Caco-2 (cell line): ENCODE results near the gene FANCD2. TPM values are rescaled to one million over a fixed set of nuclear protein-coding genes. Genes with fewer than 3 reads are reported as not detected.
"Not testable (repeated sequence)": the region's sequence is repeated elsewhere in the genome, so short reads cannot be mapped to it uniquely, and the experiment has no call there.

Source experiments
- BruUV-seq: library from RNA; stranded (reverse); fragments of 400-500 nt; replicated peaks from 2 replicates; lab custom pipeline; 2021; lab: Mats Ljungman, UMichigan
- CTCF ChIA-PET: fragments of 300-600 bp; sonication (Branson Sonifier 250); formaldehyde crosslinking; loops from one replicate; lab custom pipeline; 2022; ENCODE audit warnings: antibody characterized with exemption; lab: Charles Lee
- POLR2A ChIA-PET: fragments of 300-600 bp; sonication (Branson Sonifier 250); formaldehyde crosslinking; loops from one replicate; lab custom pipeline; 2022; ENCODE audit warnings: antibody characterized with exemption; lab: Charles Lee
- DNase-seq, 2 experiments: peaks; one replicate each; pipeline versions ENCODE4 v3.0.0 to v3.0.0-alpha.2; 2020 to 2022
- H3K27me3 ChIP-seq: replicated peaks from 2 replicates; pipeline ENCODE4 v1.6.0; 2011; ENCODE audit warnings: low read length; ENCODE audit not compliant: control insufficient read depth, insufficient read depth
- H3K36me3 ChIP-seq: 2 replicates; pipeline ENCODE4 v1.5.1; 2011; ENCODE audit warnings: low read length; ENCODE audit not compliant: control insufficient read depth, insufficient read depth
- H3K4me1 ChIP-seq: fragments of 250-450 bp; sonication (Bioruptor Pico); 2 replicates; pipeline ENCODE4 v1.5.1; 2020; ENCODE audit warnings: mild to moderate bottlenecking
- H3K4me3 ChIP-seq: 2 replicates; pipeline ENCODE4 v1.5.1; 2011; ENCODE audit warnings: low read depth, mild to moderate bottlenecking, control low read depth, low read length
- H3K9me3 ChIP-seq: fragments of 250-450 bp; sonication (Bioruptor Pico); 2 replicates; pipeline ENCODE4 v1.5.1; 2020; ENCODE audit warnings: mild to moderate bottlenecking, moderate library complexity
- H3K27ac Mint-ChIP-seq: one replicate; pipeline ENCODE4 v1.8.0; 2022; ENCODE audit warnings: mixed read lengths; ENCODE audit not compliant: unreplicated experiment
- H3K27me3 Mint-ChIP-seq: one replicate; pipeline ENCODE4 v1.8.0; 2022; ENCODE audit warnings: mixed read lengths; ENCODE audit not compliant: insufficient read depth, unreplicated experiment
- H3K36me3 Mint-ChIP-seq: one replicate; pipeline ENCODE4 v1.8.0; 2022; ENCODE audit warnings: mild to moderate bottlenecking, mixed read lengths; ENCODE audit not compliant: insufficient read depth, unreplicated experiment
- H3K4me1 Mint-ChIP-seq: one replicate; pipeline ENCODE4 v1.8.0; 2022; ENCODE audit warnings: low read depth, mixed read lengths; ENCODE audit not compliant: unreplicated experiment
- H3K4me3 Mint-ChIP-seq: one replicate; pipeline ENCODE4 v1.8.0; 2022; ENCODE audit warnings: mild to moderate bottlenecking, moderate library complexity, mixed read lengths; ENCODE audit not compliant: unreplicated experiment
- H3K9me3 Mint-ChIP-seq: one replicate; pipeline ENCODE4 v1.8.0; 2022; ENCODE audit warnings: mixed read lengths; ENCODE audit not compliant: unreplicated experiment
- intact Hi-C: fragments of 100-400 bp; cut with micrococcal nuclease; formaldehyde crosslinking; loops from one replicate; pipeline ENCODE4 v1.10.0; 2022; ENCODE audit not compliant: unreplicated experiment
- total RNA-seq: library from RNA; stranded (reverse); gene quantifications from 2 replicates; pipeline ENCODE4 v1.2.3, GENCODE V29; 2022
- TF ChIP-seq, protein P1 (sequence below), 2 experiments: fragments of 200-600 bp in 1 of 2; IDR thresholded peaks; 1 replicate in 1 of 2; 2 replicates in 1 of 2; pipeline versions ENCODE4 v1.5.1 to v1.8.0; 2011 to 2022; ENCODE audit warnings: antibody characterized with exemption in 1 of 2, control low read depth in 1 of 2, inconsistent platforms in 1 of 2, low read depth in 1 of 2, low read length in 1 of 2, mild to moderate bottlenecking in 1 of 2, moderate library complexity in 1 of 2; ENCODE audit not compliant: insufficient read depth in 1 of 2, severe bottlenecking in 1 of 2, unreplicated experiment in 1 of 2

The FANCD2 gene
- total RNA-seq, 1 experiment from 2014 or later = 35.6 TPM

DNA sequence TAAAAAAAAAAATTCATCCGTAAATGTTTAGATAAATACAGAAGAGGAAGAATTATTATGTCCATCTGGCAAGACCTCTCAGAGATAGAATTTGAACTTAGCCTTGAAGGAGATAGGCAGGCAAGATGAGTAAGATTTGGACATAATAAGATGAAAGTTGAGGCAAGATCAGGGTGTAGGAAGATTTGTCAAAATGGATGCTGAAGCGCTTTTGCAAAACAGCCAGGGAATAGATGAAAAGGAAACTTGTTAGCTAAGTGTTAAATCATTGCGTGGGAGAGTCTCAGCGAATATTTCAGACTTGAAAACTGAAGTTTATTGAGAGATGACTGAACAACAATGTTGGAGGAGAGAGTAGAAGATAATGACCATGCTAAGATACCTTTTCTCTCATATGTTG lies 96.5 kb downstream of the FANCD2 start:
- Histone ChIP-seq H3K4me1 (no peaks in the 10 kb centered on the region), H3K36me3 (no peaks in the 10 kb centered on the region; the same call in 1 of the 2 replicates), H3K9me3 (no peaks in the 10 kb centered on the region), H3K27me3 (no peaks in the 10 kb centered on the region), H3K4me3 (no peak overlapping the region)
- ChIA-PET CTCF (no interaction called here), POLR2A (no interaction called here)
- TF ChIP-seq, protein P1, sequence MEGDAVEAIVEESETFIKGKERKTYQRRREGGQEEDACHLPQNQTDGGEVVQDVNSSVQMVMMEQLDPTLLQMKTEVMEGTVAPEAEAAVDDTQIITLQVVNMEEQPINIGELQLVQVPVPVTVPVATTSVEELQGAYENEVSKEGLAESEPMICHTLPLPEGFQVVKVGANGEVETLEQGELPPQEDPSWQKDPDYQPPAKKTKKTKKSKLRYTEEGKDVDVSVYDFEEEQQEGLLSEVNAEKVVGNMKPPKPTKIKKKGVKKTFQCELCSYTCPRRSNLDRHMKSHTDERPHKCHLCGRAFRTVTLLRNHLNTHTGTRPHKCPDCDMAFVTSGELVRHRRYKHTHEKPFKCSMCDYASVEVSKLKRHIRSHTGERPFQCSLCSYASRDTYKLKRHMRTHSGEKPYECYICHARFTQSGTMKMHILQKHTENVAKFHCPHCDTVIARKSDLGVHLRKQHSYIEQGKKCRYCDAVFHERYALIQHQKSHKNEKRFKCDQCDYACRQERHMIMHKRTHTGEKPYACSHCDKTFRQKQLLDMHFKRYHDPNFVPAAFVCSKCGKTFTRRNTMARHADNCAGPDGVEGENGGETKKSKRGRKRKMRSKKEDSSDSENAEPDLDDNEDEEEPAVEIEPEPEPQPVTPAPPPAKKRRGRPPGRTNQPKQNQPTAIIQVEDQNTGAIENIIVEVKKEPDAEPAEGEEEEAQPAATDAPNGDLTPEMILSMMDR (IDR thresholded peaks at IDR 0.05; ENCODE audit: insufficient read depth in 1 of 2, low read depth in 1 of 2, low read length in 1 of 2, severe bottlenecking in 1 of 2, unreplicated experiment in 1 of 2) = no peak
- intact Hi-C loops = no loop called here
- no peak overlapping the region for H3K4me3 Mint-ChIP-seq
- no peaks in the 10 kb centered on the region for H3K9me3 Mint-ChIP-seq
- no peaks in the 10 kb centered on the region for H3K4me1 Mint-ChIP-seq
- no peak for DNase-seq
- no peak overlapping the region for H3K27ac Mint-ChIP-seq
- peaks cover 60% of the 10 kb centered on the region for H3K36me3 Mint-ChIP-seq
- H3K27me3 Mint-ChIP-seq = no peaks in the 10 kb centered on the region
- no TSS peak for BruUV-seq

DNA sequence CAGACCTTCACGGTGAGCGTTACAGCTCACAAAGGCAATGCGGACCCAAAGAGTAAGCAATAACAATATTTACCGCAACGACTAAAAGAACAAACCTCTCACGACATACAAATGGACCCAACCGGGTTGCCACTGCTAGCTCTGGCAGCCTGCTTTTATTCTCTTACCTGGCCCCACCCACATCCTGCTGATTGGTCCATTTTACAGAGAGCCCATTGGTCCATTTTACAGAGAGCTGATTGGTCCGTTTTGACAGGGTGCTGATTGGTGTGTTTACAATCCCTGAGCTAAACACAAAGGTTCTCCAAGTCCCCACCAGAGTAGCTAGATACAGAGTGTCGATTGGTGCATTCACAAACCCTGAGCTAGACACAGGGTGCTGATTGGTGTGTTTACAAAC lies 109.6 kb downstream of the FANCD2 start:
- intact Hi-C loops, DNase-seq, CTCF ChIA-PET, BruUV-seq, H3K9me3 ChIP-seq, H3K4me3 ChIP-seq, H3K36me3 ChIP-seq, H3K27me3 ChIP-seq, H3K27ac Mint-ChIP-seq, H3K36me3 Mint-ChIP-seq, H3K4me3 Mint-ChIP-seq, H3K9me3 Mint-ChIP-seq, H3K27me3 Mint-ChIP-seq, H3K4me1 Mint-ChIP-seq, H3K4me1 ChIP-seq: not testable (repeated sequence)
- POLR2A ChIA-PET = interaction anchor here (0.6 kb wide), 1 partner anchor 9 kb away, joined by 3 read pairs; no protein-coding TSS in a partner anchor

DNA sequence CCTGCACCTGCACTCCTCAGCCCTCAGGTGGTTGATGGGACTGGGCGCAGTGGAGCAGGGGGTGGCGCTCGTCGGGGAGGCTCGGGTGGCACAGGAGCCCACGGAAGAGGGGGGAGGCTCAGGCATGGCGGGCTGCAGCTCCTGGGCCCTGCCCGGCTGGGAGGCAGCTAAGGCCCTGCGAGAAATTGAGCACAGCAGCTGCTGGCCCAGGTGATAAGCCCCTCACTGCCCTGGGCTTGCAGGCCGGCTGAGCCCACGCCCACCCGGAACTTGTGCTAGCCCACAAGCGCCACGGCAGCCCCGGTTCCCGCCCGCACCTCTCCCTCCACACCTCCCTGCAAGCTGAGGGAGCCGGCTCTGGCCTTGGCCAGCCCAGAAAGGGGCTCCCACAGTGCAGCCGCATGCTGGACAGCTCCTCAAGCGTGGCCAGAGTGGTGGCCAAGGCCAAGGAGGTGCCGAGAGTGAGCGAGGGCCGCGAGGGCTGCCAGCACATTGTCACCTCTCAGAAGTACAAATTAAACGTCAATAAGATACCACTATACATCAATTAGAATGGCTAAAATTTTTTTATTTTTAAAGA lies 110.3 kb downstream of the FANCD2 start:
- no peaks in the 10 kb centered on the region for H3K9me3 Mint-ChIP-seq
- peaks cover 3% of the 10 kb centered on the region for H3K36me3 Mint-ChIP-seq
- H3K4me3 Mint-ChIP-seq = no peak overlapping the region
- no peaks in the 10 kb centered on the region for H3K27me3 Mint-ChIP-seq
- ChIA-PET POLR2A (no interaction called here), CTCF (no interaction called here)
- Histone ChIP-seq H3K4me1 (no peaks in the 10 kb centered on the region), H3K4me3 (no peak overlapping the region), H3K9me3 (no peaks in the 10 kb centered on the region), H3K27me3 (no peaks in the 10 kb centered on the region), H3K36me3 (no peaks in the 10 kb centered on the region)
- intact Hi-C loops = no loop called here
- DNase-seq = no peak
- no peak overlapping the region for H3K27ac Mint-ChIP-seq
- no peaks in the 10 kb centered on the region for H3K4me1 Mint-ChIP-seq
- TF ChIP-seq, protein P1 (IDR thresholded peaks at IDR 0.05; ENCODE audit: insufficient read depth in 1 of 2, low read depth in 1 of 2, low read length in 1 of 2, severe bottlenecking in 1 of 2, unreplicated experiment in 1 of 2) = no peak
- no TSS peak for BruUV-seq
